NCI-H524 treated with DMSO at 0.1 percent for 48 hours (cell line): ENCODE results near the gene ODAM.
"Not testable (repeated sequence)": the region's sequence is repeated elsewhere in the genome, so short reads cannot be mapped to it uniquely, and the experiment has no call there.

Experiments
- DNase-seq: peaks from one replicate; lab custom pipeline; 2025; lab: John Stamatoyannopoulos, UW

The ODAM gene

DNA sequence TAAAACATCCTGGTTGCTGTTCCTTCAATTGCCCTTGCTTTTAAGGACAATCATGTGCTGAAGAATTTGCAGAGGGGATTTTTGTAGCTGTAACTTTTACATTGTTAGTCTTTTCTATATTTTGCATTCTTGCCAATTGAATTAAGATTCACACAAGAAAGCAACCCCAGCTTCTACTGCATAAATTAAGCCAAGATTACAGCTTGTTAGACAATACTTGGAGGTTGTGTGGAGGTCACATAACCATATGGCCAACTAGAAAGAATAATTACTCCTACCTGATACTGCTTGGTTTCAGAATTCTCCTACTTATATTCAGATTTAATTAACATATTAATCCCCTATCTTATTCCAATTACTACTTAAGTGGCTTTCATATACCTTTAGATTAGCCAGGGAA is 26.3 kb downstream of the ODAM start:
- DNase-seq, result peak; percentile 86

- no peak for DNase-seq
These were observed 30.3 kb downstream of the ODAM start, which contains the start of gene FDCSP for GRCh38 chr4:70225824-70226223. Gene FDCSP (plus strand): TSS chr4:70226124. CDS start chr4:70231195, 5,071 bp downstream.

GRCh38 chr4:70236125-70236524 is 40.6 kb downstream of the ODAM start:
- DNase-seq, result no peak

GRCh38 chr4:70239131-70239883 is 43.8 kb downstream of the ODAM start:
- no peak for DNase-seq

GRCh38 chr4:70239884-70240591 is 44.5 kb downstream of the ODAM start:
- no peak for DNase-seq

DNA sequence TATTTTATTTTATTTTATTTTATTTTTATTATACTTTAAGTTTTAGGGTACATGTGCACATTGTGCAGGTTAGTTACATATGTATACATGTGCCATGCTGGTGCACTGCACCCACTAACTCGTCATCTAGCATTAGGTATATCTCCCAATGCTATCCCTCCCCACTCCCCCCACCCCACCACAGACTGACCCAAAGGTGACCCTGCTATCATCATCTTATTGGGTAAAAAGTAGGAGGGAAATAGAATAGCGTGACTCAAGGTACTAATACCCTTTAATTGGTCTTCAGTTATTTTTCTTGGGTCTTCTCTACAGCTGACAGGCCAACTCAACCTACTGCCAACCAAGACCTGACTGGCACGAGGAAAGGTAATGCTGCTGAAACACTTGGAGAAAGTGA is 46.8 kb downstream of the ODAM start, which contains the start of gene CSN3:
TSS of gene CSN3 (plus strand) at position 301 of the 400 bp plus-strand sequence. CDS start 2,223 bp downstream, outside the sequence.
- DNase-seq, result not testable (repeated sequence)

GRCh38 chr4:70243091-70243490 is 47.6 kb downstream of the ODAM start:
- no peak for DNase-seq

GRCh38 chr4:70251250-70251944 is 55.9 kb downstream of the ODAM start:
- DNase-seq, result no peak

DNA sequence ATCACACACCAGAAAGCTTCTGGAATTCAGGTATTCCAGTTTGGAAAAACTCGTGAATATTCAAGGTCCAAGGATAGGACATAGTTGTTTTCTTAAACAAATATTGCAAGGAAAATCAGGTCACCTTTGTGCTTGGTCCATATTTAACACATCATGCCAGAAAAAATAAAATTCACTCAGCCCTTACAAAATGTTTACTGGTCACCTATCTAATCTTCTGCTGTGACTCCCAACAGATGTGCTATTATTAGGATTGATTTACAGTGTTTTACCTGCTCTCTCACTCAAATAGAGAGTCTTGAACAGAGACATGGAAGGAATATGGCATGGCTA is 56.4 kb downstream of the ODAM start:
- no peak for DNase-seq
